GM12878 (cell line): ENCODE results near the gene ARFGAP3. TPM values are rescaled to one million over a fixed set of nuclear protein-coding genes. Genes with fewer than 3 reads are reported as not detected.

ENCODE experiments used
- ATAC-seq: fragments of 200-7000 bp; cut with Tn5 transposase; 3 replicates; pipeline ENCODE4 v1.9.1; 2020; ENCODE audit warnings: mild to moderate bottlenecking, moderate library complexity
- BruUV-seq: library from RNA; stranded (reverse); fragments of 400-500 nt; replicated peaks from 2 replicates; lab custom pipeline; 2021; lab: Mats Ljungman, UMichigan
- CTCF ChIA-PET: fragments of 300-600 bp; sonication (Branson Sonifier 250); formaldehyde crosslinking; extraction: SDS; loops from one replicate; lab custom pipeline; 2021; ENCODE audit warnings: inconsistent platforms; lab: Yijun Ruan, JAX
- POLR2A ChIA-PET: fragments of 350-600 bp; formaldehyde crosslinking; extraction: SDS; loops from one replicate; lab custom pipeline; 2021; ENCODE audit warnings: inconsistent platforms; lab: Charles Lee
- RAD21 ChIA-PET: fragments of 300-600 bp; sonication (Branson Sonifier 250); formaldehyde crosslinking; loops from one replicate; lab custom pipeline; 2023; ENCODE audit warnings: antibody characterized with exemption; ENCODE audit not compliant: unreplicated experiment; lab: Charles Lee
- SMC1A ChIA-PET: fragments of 300-600 bp; sonication (Branson Sonifier 250); formaldehyde crosslinking; loops from one replicate; lab custom pipeline; 2023; ENCODE audit not compliant: unreplicated experiment, uncharacterized antibody; lab: Charles Lee
- DNase-seq: peaks from one replicate; pipeline ENCODE4 v3.0.0-alpha.2; 2011; ENCODE audit warnings: low read depth, low spot score
- FAIRE-seq: peaks from 3 replicates; lab custom pipeline; 2011; peaks lifted over from hg19 to GRCh38; lab: Jason Lieb, UNC
- H2AFZ ChIP-seq: 2 replicates; pipeline ENCODE4 v1.6.0; 2011; ENCODE audit warnings: low read depth, low read length, control low read depth; ENCODE audit not compliant: control insufficient read depth
- H3K27ac ChIP-seq: 2 replicates; pipeline ENCODE4 v1.5.1; 2011; ENCODE audit warnings: control low read depth; ENCODE audit not compliant: control insufficient read depth, insufficient read depth
- H3K27me3 ChIP-seq, 2 experiments: replicated peaks in 1 of 2; 2 replicates each; pipeline versions ENCODE4 v1.6.0 to v1.6.1; 2011; ENCODE audit warnings: low read length in 1 of 2; ENCODE audit not compliant: control insufficient read depth in 2 of 2, insufficient read depth in 2 of 2
- H3K36me3 ChIP-seq, 2 experiments: 2 replicates each; pipeline ENCODE4 v1.5.1; 2011; ENCODE audit warnings: low read length in 1 of 2; ENCODE audit not compliant: control insufficient read depth in 2 of 2, insufficient read depth in 2 of 2
- H3K4me1 ChIP-seq: 2 replicates; pipeline ENCODE4 v1.6.1; 2011; ENCODE audit warnings: mild to moderate bottlenecking, low read length, moderate library complexity, mixed read lengths; ENCODE audit not compliant: control insufficient read depth, insufficient read depth
- H3K4me2 ChIP-seq: 2 replicates; pipeline ENCODE4 v1.6.0; 2011; ENCODE audit warnings: control low read depth; ENCODE audit not compliant: control insufficient read depth, insufficient read depth
- H3K4me3 ChIP-seq: fragments of 200-600 bp; sonication (generic); 2 replicates; pipeline ENCODE4 v1.5.1; 2016
- H3K79me2 ChIP-seq: 2 replicates; pipeline ENCODE4 v1.6.0; 2011; ENCODE audit warnings: low read length; ENCODE audit not compliant: control insufficient read depth, insufficient read depth
- H3K9ac ChIP-seq: 2 replicates; pipeline ENCODE4 v1.8.0; 2011; ENCODE audit warnings: low read length, control low read depth, mixed read lengths; ENCODE audit not compliant: control insufficient read depth, insufficient read depth
- H3K9me3 ChIP-seq: replicated peaks from 3 replicates; pipeline ENCODE4 v1.5.1; 2011; ENCODE audit warnings: mild to moderate bottlenecking, low read length; ENCODE audit not compliant: control insufficient read depth, insufficient read depth
- H4K20me1 ChIP-seq: 2 replicates; pipeline ENCODE4 v1.6.0; 2011; ENCODE audit not compliant: control insufficient read depth, insufficient read depth
- DPF2 ChIP-seq: fragments of 450-650 bp; IDR thresholded peaks from 2 replicates; pipeline ENCODE4 v1.6.1; 2017; ENCODE audit warnings: mild to moderate bottlenecking
- EP300 ChIP-seq, 2 experiments: fragments of 150-350 bp in 1 of 2; IDR thresholded peaks; 2 replicates each; pipeline ENCODE4 v1.6.1; 2011 to 2012; ENCODE audit warnings: low read depth in 2 of 2, low read length in 2 of 2, borderline replicate concordance in 1 of 2, improper control_type of control experiment in 1 of 2, inconsistent platforms in 1 of 2; ENCODE audit not compliant: control insufficient read depth in 1 of 2
- GABPA ChIP-seq: IDR thresholded peaks from 2 replicates; pipeline ENCODE4 v1.6.1; 2014; ENCODE audit warnings: antibody characterized with exemption, low read depth, mild to moderate bottlenecking, inconsistent platforms
- MLLT1 ChIP-seq: fragments of 450-650 bp; IDR thresholded peaks from 2 replicates; pipeline ENCODE4 v1.6.1; 2016; ENCODE audit warnings: mild to moderate bottlenecking
- MTA2 ChIP-seq: fragments of 450-650 bp; IDR thresholded peaks from 2 replicates; pipeline ENCODE4 v1.6.1; 2016; ENCODE audit warnings: low read depth, mild to moderate bottlenecking, moderate library complexity
- NR2F1 ChIP-seq: fragments of 450-650 bp; conservative IDR thresholded peaks from 2 replicates; pipeline ENCODE4 v1.6.1; 2017; ENCODE audit warnings: mild to moderate bottlenecking
- TAF1 ChIP-seq: IDR thresholded peaks from 2 replicates; pipeline ENCODE4 v1.6.1; 2011; ENCODE audit warnings: mild to moderate bottlenecking, low read depth, low read length, borderline replicate concordance
- WGBS: methylation state at CpG from one replicate; pipeline ENCODE4 v1.1.6; 2016; ENCODE audit warnings: low lambda C conversion rate; ENCODE audit not compliant: insufficient replicate concordance, insufficient coverage; ENCODE audit errors: missing lambda C conversion rate; 5-methylcytosine and 5-hydroxymethylcytosine counted together
- in situ Hi-C: fragments of 300-500 bp; cut with MboI; formaldehyde crosslinking; loops from 9 replicates; pipeline ENCODE4 v1.14.3; 2018; ENCODE audit warnings: mixed read lengths
- intact Hi-C: fragments of 100-400 bp; cut with micrococcal nuclease; formaldehyde crosslinking; loops from one replicate; pipeline ENCODE4 v1.14.2; 2022; ENCODE audit not compliant: unreplicated experiment
- polyA plus RNA-seq, 11 experiments: library from polyadenylated mRNA; depleted of rRNA in 4 of 11; unstranded in 6 of 11; stranded (reverse) in 5 of 11; fragments of >200 nt; fragmentation: Nextera tagmentation in 4 of 11; fragmentation: Illumina TruSeq in 1 of 11; extraction: Ambion mirVana in 4 of 11; extraction: Trizol in 1 of 11; gene quantifications; 1 replicate in 1 of 11; 2 replicates in 10 of 11; pipeline versions ENCODE4 v1.2.1 to v1.2.3, GENCODE V29; 2011 to 2016; ENCODE audit warnings: inconsistent platforms in 2 of 11, missing spikeins in 2 of 11, low read depth in 1 of 11
- total RNA-seq, 4 experiments: library from RNA; depleted of rRNA in 3 of 4; stranded (reverse); fragments of >200 nt in 3 of 4; fragmentation: Illumina TruSeq in 1 of 4; extraction: Trizol in 1 of 4; gene quantifications; 2 replicates each; pipeline versions ENCODE4 v1.2.1 to v1.2.3, GENCODE V29; 2013 to 2021

The ARFGAP3 gene
- total and polyA plus RNA-seq, 10 of the 15 experiments (the other 5 are each of a cell fraction or from before 2014, with no cell fraction given): 29.7 to 50.8 (median 39.5) TPM

- TF ChIP-seq GABPA: peak; percentile 43; the same call in 1 of the 2 replicates
- no peak for TF ChIP-seq MTA2
These were observed 38.0 kb upstream of the ARFGAP3 start (continued) for GRCh38 chr22:42895087-42895486.

- SMC1A ChIA-PET: interaction anchor here (0.8 to 3.8 kb wide), 11 partner anchors 8 to 140 kb away, joined by 3 to 17 read pairs (median 4); no protein-coding TSS in a partner anchor
- intact Hi-C loops: no loop called here
These were observed 36.5 kb upstream of the ARFGAP3 start for GRCh38 chr22:42893371-42894150.

More at GRCh38 chr22:42893371-42894150, 36.5 kb upstream of the ARFGAP3 start:
- peaks cover 6 to 7% of the 10 kb centered on the region in 2 experiments for H3K36me3 ChIP-seq
- H3K79me2 ChIP-seq: peaks cover 37% of the 10 kb centered on the region
- TF ChIP-seq EP300 (IDR thresholded peaks at IDR 0.05; ENCODE audit: borderline replicate concordance in 1 of 2, control insufficient read depth in 1 of 2, low read depth in 2 of 2, low read length in 2 of 2) (no peak), DPF2 (no peak), MLLT1 (peak; percentile 71), NR2F1 (no peak), TAF1 (no peak)
- CTCF ChIA-PET: interaction anchor here (0.7 to 5.1 kb wide), 12 partner anchors 9 to 180 kb away, joined by 3 to 19 read pairs (median 4); no protein-coding TSS in a partner anchor
- DNase-seq (no peak), ATAC-seq (no peak), FAIRE-seq (no peak)
- no peak overlapping the region for H3K27ac ChIP-seq
- no TSS peak for BruUV-seq
- RAD21 ChIA-PET: interaction anchor here (0.9 to 3.6 kb wide), 8 partner anchors 25 to 120 kb away, joined by 3 to 16 read pairs (median 5); partner anchors contain the start of gene PACSIN2
- in situ Hi-C loops: no loop called here
- H3K4me3 ChIP-seq: no peak overlapping the region
- 75% methylated on average over 25 of the region's 25 CpGs for WGBS
- no peak overlapping the region for H3K9ac ChIP-seq
- no peaks in the 10 kb centered on the region for H3K9me3 ChIP-seq
- H3K4me1 ChIP-seq: peaks cover 80% of the 10 kb centered on the region
- no peaks in the 10 kb centered on the region for H4K20me1 ChIP-seq
- POLR2A ChIA-PET: interaction anchor here (0.8 to 2.1 kb wide), 5 partner anchors 29 to 143 kb away, joined by 3 to 7 read pairs (median 5); partner anchors contain the start of gene PACSIN2
- no peaks in the 10 kb centered on the region for H3K27me3 ChIP-seq
- no peak overlapping the region for H2AFZ ChIP-seq
- H3K4me2 ChIP-seq: no peak overlapping the region
